Trophoblast cell (in vitro differentiated cells and primary cell): Measurements from ENCODE around the gene PARP8.
A peak's percentile ranks its signal among the peaks of the same experiment; 100 is the strongest.

ENCODE experiments used
- DNase-seq, 2 donors: peaks; one replicate each; pipeline ENCODE4 v3.0.0-alpha.2; 2016
- H2AFZ ChIP-seq: 2 replicates; pipeline ENCODE4 v1.6.1; 2013; ENCODE audit warnings: low read length, moderate library complexity, mild to moderate bottlenecking; ENCODE audit not compliant: insufficient read depth, poor library complexity
- H2AK5ac ChIP-seq: 2 replicates; pipeline ENCODE4 v1.6.1; 2013; ENCODE audit warnings: mild to moderate bottlenecking, low read length
- H2BK120ac ChIP-seq: 2 replicates; pipeline ENCODE4 v1.6.1; 2013; ENCODE audit warnings: low read length, mild to moderate bottlenecking, moderate library complexity; ENCODE audit not compliant: insufficient read depth, poor library complexity
- H2BK12ac ChIP-seq: 2 replicates; pipeline ENCODE4 v1.6.1; 2013; ENCODE audit warnings: mild to moderate bottlenecking, low read length, moderate library complexity
- H2BK5ac ChIP-seq: 2 replicates; pipeline ENCODE4 v1.6.1; 2013; ENCODE audit warnings: low read length, low read depth, moderate library complexity, mild to moderate bottlenecking; ENCODE audit not compliant: poor library complexity
- H3K14ac ChIP-seq: 2 replicates; pipeline ENCODE4 v1.6.1; 2013; ENCODE audit warnings: mild to moderate bottlenecking, low read length
- H3K18ac ChIP-seq: 2 replicates; pipeline ENCODE4 v1.6.1; 2013; ENCODE audit warnings: mild to moderate bottlenecking, low read length
- H3K23ac ChIP-seq: 2 replicates; pipeline ENCODE4 v1.6.1; 2013; ENCODE audit warnings: low read length
- H3K27ac ChIP-seq: 2 replicates; pipeline ENCODE4 v1.5.1; 2013; ENCODE audit warnings: low read depth, mild to moderate bottlenecking, inconsistent platforms, low read length, moderate library complexity
- H3K27me3 ChIP-seq: 2 replicates; pipeline ENCODE4 v1.6.1; 2013; ENCODE audit warnings: inconsistent platforms, mild to moderate bottlenecking, low read length, moderate library complexity; ENCODE audit not compliant: insufficient read depth
- H3K36me3 ChIP-seq, 2 experiments: 1 replicate in 1 of 2; 2 replicates in 1 of 2; pipeline ENCODE4 v1.6.1; 2013; ENCODE audit warnings: low read length in 2 of 2, mild to moderate bottlenecking in 2 of 2, moderate library complexity in 1 of 2; ENCODE audit not compliant: insufficient read depth in 2 of 2, control insufficient read depth in 1 of 2
- H3K4ac ChIP-seq: 2 replicates; pipeline ENCODE4 v1.6.1; 2013; ENCODE audit warnings: low read depth, mild to moderate bottlenecking, low read length, moderate library complexity
- H3K4me1 ChIP-seq, 2 experiments: 1 replicate in 1 of 2; 2 replicates in 1 of 2; pipeline ENCODE4 v1.6.1; 2013; ENCODE audit warnings: low read length in 2 of 2, mild to moderate bottlenecking in 2 of 2, moderate library complexity in 1 of 2; ENCODE audit not compliant: insufficient read depth in 2 of 2, control insufficient read depth in 1 of 2
- H3K4me2 ChIP-seq: 2 replicates; pipeline ENCODE4 v1.6.1; 2013; ENCODE audit warnings: inconsistent platforms, mild to moderate bottlenecking, low read length, moderate library complexity
- H3K4me3 ChIP-seq: 2 replicates; pipeline ENCODE4 v1.5.1; 2013; ENCODE audit warnings: mild to moderate bottlenecking, low read depth, low read length, inconsistent platforms
- H3K79me1 ChIP-seq: one replicate; pipeline ENCODE4 v1.6.1; 2013; ENCODE audit warnings: low read length
- H3K79me2 ChIP-seq: 2 replicates; pipeline ENCODE4 v1.6.1; 2013; ENCODE audit warnings: low read length, mild to moderate bottlenecking; ENCODE audit not compliant: control insufficient read depth, insufficient read depth, poor library complexity
- H3K9ac ChIP-seq: 2 replicates; pipeline ENCODE4 v1.6.1; 2013; ENCODE audit warnings: mild to moderate bottlenecking, low read length
- H3K9me3 ChIP-seq: 2 replicates; pipeline ENCODE4 v1.6.1; 2013; ENCODE audit warnings: low read depth, mild to moderate bottlenecking, control low read depth, inconsistent platforms, low read length; ENCODE audit not compliant: insufficient read depth
- H4K12ac ChIP-seq: 2 replicates; pipeline ENCODE4 v1.6.1; 2013; ENCODE audit warnings: low read depth, mild to moderate bottlenecking, low read length, moderate library complexity
- H4K8ac ChIP-seq: 2 replicates; pipeline ENCODE4 v1.6.1; 2013; ENCODE audit warnings: low read depth, mild to moderate bottlenecking, low read length, moderate library complexity
- H4K91ac ChIP-seq: one replicate; pipeline ENCODE4 v1.6.1; 2013; ENCODE audit warnings: low read depth, mild to moderate bottlenecking, low read length, moderate library complexity
- WGBS: extraction: QIAGEN DNeasy Blood & Tissue Kit; methylation state at CpG from one replicate; pipeline ENCODE4 v1.1.7; 2013; ENCODE audit warnings: missing lambda C conversion rate; ENCODE audit not compliant: insufficient read length, insufficient coverage; ENCODE audit errors: extremely low coverage; 5-methylcytosine and 5-hydroxymethylcytosine counted together

Gene PARP8

GRCh38 chr5:50866415-50866814 lies 200.0 kb downstream of the PARP8 start:
- Histone ChIP-seq H3K4me3 (no peak overlapping the region), H4K91ac (no peak overlapping the region), H3K4ac (no peak overlapping the region), H3K4me1 (peaks cover 0 to 2% of the 10 kb centered on the region in 2 experiments), H3K9me3 (no peaks in the 10 kb centered on the region), H3K23ac (no peak overlapping the region), H2BK12ac (no peak overlapping the region), H3K18ac (no peak overlapping the region), H4K12ac (no peak overlapping the region), H3K14ac (no peak overlapping the region), H2AFZ (no peak overlapping the region), H4K8ac (no peak overlapping the region), H2BK5ac (no peak overlapping the region), H3K9ac (no peak overlapping the region), H2AK5ac (no peak overlapping the region), H3K79me2 (no peaks in the 10 kb centered on the region), H2BK120ac (no peak overlapping the region), H3K4me2 (no peak overlapping the region), H3K36me3 (no peaks in the 10 kb centered on the region), H3K27me3 (no peaks in the 10 kb centered on the region), H3K27ac (no peak overlapping the region), H3K79me1 (no peaks in the 10 kb centered on the region)
- no peak for DNase-seq
- WGBS: no CpG with 5 or more reads among the region's 1 CpG

GRCh38 chr5:50867140-50867539 lies 200.7 kb downstream of the PARP8 start:
- Histone ChIP-seq H3K9ac (no peak overlapping the region), H2BK5ac (no peak overlapping the region), H3K4me1 (peaks cover 0 to 2% of the 10 kb centered on the region in 2 experiments), H3K36me3 (no peaks in the 10 kb centered on the region), H3K79me2 (no peaks in the 10 kb centered on the region), H4K91ac (no peak overlapping the region), H2AK5ac (no peak overlapping the region), H2BK120ac (no peak overlapping the region), H3K4me2 (no peak overlapping the region), H4K8ac (no peak overlapping the region), H3K4me3 (no peak overlapping the region), H2BK12ac (no peak overlapping the region), H3K14ac (no peak overlapping the region), H3K9me3 (no peaks in the 10 kb centered on the region), H3K27me3 (no peaks in the 10 kb centered on the region), H4K12ac (no peak overlapping the region), H3K27ac (no peak overlapping the region), H3K23ac (no peak overlapping the region), H3K79me1 (no peaks in the 10 kb centered on the region), H3K18ac (no peak overlapping the region), H2AFZ (no peak overlapping the region), H3K4ac (no peak overlapping the region)
- WGBS: no CpG with 5 or more reads among the region's 3 CpGs
- no peak for DNase-seq

- Histone ChIP-seq H3K9ac (no peak overlapping the region), H3K79me2 (no peaks in the 10 kb centered on the region), H3K18ac (no peak overlapping the region), H2AK5ac (no peak overlapping the region), H4K12ac (no peak overlapping the region), H3K27ac (no peak overlapping the region), H4K91ac (no peak overlapping the region), H3K36me3 (no peaks in the 10 kb centered on the region), H3K14ac (no peak overlapping the region), H3K4me1 (peaks cover 0 to 2% of the 10 kb centered on the region in 2 experiments), H4K8ac (no peak overlapping the region), H3K23ac (no peak overlapping the region), H2BK12ac (no peak overlapping the region), H3K9me3 (no peaks in the 10 kb centered on the region), H2BK5ac (no peak overlapping the region), H3K4me2 (no peak overlapping the region), H3K27me3 (no peaks in the 10 kb centered on the region), H2BK120ac (no peak overlapping the region), H3K4me3 (no peak overlapping the region), H3K79me1 (no peaks in the 10 kb centered on the region), H3K4ac (no peak overlapping the region), H2AFZ (no peak overlapping the region)
- WGBS: no CpG with 5 or more reads among the region's 2 CpGs
- no peak for DNase-seq
Measured at GRCh38 chr5:50873595-50874277, 207.3 kb downstream of the PARP8 start.

- no peak overlapping the region for H3K23ac ChIP-seq
- WGBS: no CpG with 5 or more reads among the region's 6 CpGs
- H2BK5ac ChIP-seq: no peak overlapping the region
- H3K4me3 ChIP-seq: no peak overlapping the region
- no peaks in the 10 kb centered on the region for H3K9me3 ChIP-seq
- H3K36me3 ChIP-seq: no peaks in the 10 kb centered on the region
- no peaks in the 10 kb centered on the region for H3K79me1 ChIP-seq
- no peak overlapping the region for H3K4me2 ChIP-seq
- H4K8ac ChIP-seq: no peak overlapping the region
- DNase-seq: peak; percentile 38 to 45
- H3K18ac ChIP-seq: no peak overlapping the region
- H3K9ac ChIP-seq: no peak overlapping the region
- no peak overlapping the region for H3K14ac ChIP-seq
- H3K27me3 ChIP-seq: no peaks in the 10 kb centered on the region
- no peak overlapping the region for H3K27ac ChIP-seq
- no peak overlapping the region for H4K91ac ChIP-seq
- no peak overlapping the region for H2BK12ac ChIP-seq
- peaks cover 3 to 5% of the 10 kb centered on the region in 2 experiments for H3K4me1 ChIP-seq
- H2AK5ac ChIP-seq: no peak overlapping the region
- no peaks in the 10 kb centered on the region for H3K79me2 ChIP-seq
- no peak overlapping the region for H3K4ac ChIP-seq
- H4K12ac ChIP-seq: peak overlapping the region; percentile 75
- H2AFZ ChIP-seq: no peak overlapping the region
- H2BK120ac ChIP-seq: no peak overlapping the region
Measured at GRCh38 chr5:50874306-50875001, 208.0 kb downstream of the PARP8 start.
